ENCODE results near the gene BPIFB4. TPM values are rescaled to one million over a fixed set of nuclear protein-coding genes. Genes with fewer than 3 reads are reported as not detected.
"Not testable (repeated sequence)": the region's sequence is repeated elsewhere in the genome, so short reads cannot be mapped to it uniquely, and the experiment has no call there.

BPIFB4 gene
- total and polyA plus RNA-seq, 9 of the 15 experiments (the other 6 are each of a cell fraction or from before 2014, with no cell fraction given), result not detected

- TF ChIP-seq, protein P1, sequence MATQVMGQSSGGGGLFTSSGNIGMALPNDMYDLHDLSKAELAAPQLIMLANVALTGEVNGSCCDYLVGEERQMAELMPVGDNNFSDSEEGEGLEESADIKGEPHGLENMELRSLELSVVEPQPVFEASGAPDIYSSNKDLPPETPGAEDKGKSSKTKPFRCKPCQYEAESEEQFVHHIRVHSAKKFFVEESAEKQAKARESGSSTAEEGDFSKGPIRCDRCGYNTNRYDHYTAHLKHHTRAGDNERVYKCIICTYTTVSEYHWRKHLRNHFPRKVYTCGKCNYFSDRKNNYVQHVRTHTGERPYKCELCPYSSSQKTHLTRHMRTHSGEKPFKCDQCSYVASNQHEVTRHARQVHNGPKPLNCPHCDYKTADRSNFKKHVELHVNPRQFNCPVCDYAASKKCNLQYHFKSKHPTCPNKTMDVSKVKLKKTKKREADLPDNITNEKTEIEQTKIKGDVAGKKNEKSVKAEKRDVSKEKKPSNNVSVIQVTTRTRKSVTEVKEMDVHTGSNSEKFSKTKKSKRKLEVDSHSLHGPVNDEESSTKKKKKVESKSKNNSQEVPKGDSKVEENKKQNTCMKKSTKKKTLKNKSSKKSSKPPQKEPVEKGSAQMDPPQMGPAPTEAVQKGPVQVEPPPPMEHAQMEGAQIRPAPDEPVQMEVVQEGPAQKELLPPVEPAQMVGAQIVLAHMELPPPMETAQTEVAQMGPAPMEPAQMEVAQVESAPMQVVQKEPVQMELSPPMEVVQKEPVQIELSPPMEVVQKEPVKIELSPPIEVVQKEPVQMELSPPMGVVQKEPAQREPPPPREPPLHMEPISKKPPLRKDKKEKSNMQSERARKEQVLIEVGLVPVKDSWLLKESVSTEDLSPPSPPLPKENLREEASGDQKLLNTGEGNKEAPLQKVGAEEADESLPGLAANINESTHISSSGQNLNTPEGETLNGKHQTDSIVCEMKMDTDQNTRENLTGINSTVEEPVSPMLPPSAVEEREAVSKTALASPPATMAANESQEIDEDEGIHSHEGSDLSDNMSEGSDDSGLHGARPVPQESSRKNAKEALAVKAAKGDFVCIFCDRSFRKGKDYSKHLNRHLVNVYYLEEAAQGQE (IDR thresholded peaks at IDR 0.05; ENCODE audit: borderline replicate concordance), result peak; percentile 87
- TF ChIP-seq, protein P1 (CRISPR knock-in tag; IDR thresholded peaks at IDR 0.05; ENCODE audit: low read depth), result not testable (repeated sequence)
- TF ChIP-seq XRCC5 (IDR thresholded peaks at IDR 0.05; ENCODE audit: low read depth, low read length) (0 out of 2 replicates have a peak, but pooled peaks have one; percentile 38), ARNT (IDR thresholded peaks at IDR 0.05) (0 out of 4 replicates have a peak, but pooled peaks of 1 of the 2 experiments have one; percentile 33), DEAF1 (CRISPR knock-in tag; IDR thresholded peaks at IDR 0.05) (peak; percentile 68), SRF (CRISPR knock-in tag; IDR thresholded peaks at IDR 0.05) (peak in 1 of 2 experiments; percentile 65; a peak in 1 of 4 replicates), CREM (IDR thresholded peaks at IDR 0.05; ENCODE audit: low read depth) (peak; percentile 38; the same call in 1 of the 2 replicates), CC2D1A (IDR thresholded peaks at IDR 0.05) (peak; percentile 65), STAG1 (CRISPR knock-in tag; IDR thresholded peaks at IDR 0.05; ENCODE audit: borderline replicate concordance) (peak; percentile 89; the same call in 1 of the 2 replicates)
- TF ChIP-seq, protein P2, sequence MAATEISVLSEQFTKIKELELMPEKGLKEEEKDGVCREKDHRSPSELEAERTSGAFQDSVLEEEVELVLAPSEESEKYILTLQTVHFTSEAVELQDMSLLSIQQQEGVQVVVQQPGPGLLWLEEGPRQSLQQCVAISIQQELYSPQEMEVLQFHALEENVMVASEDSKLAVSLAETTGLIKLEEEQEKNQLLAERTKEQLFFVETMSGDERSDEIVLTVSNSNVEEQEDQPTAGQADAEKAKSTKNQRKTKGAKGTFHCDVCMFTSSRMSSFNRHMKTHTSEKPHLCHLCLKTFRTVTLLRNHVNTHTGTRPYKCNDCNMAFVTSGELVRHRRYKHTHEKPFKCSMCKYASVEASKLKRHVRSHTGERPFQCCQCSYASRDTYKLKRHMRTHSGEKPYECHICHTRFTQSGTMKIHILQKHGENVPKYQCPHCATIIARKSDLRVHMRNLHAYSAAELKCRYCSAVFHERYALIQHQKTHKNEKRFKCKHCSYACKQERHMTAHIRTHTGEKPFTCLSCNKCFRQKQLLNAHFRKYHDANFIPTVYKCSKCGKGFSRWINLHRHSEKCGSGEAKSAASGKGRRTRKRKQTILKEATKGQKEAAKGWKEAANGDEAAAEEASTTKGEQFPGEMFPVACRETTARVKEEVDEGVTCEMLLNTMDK (IDR thresholded peaks at IDR 0.05; ENCODE audit: borderline replicate concordance, insufficient read depth, low read depth, low read length, poor library complexity, severe bottlenecking), result peak; percentile 49
- TF ChIP-seq, protein P3, sequence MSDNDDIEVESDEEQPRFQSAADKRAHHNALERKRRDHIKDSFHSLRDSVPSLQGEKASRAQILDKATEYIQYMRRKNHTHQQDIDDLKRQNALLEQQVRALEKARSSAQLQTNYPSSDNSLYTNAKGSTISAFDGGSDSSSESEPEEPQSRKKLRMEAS (CRISPR knock-in tag; IDR thresholded peaks at IDR 0.05), result peak; percentile 53; the same call in 1 of the 2 replicates
Measured at GRCh38 chr20:33095902-33096584, 16.6 kb downstream of the BPIFB4 start (continued).

All from K562 (cell line).